Psoas muscle (tissue), 8 donors: ENCODE results near the gene LRRK1. TPM values are rescaled to one million over a fixed set of nuclear protein-coding genes. Genes with fewer than 3 reads are reported as not detected.

ENCODE experiments used
- ATAC-seq, 4 donors: fragments of 200-7000 bp; cut with Tn5 transposase; one replicate each; pipeline ENCODE4 v1.9.1; 2020; ENCODE audit warnings: moderate library complexity in 3 of 4, mild to moderate bottlenecking in 2 of 4
- DNase-seq, 2 donors: peaks; one replicate each; pipeline ENCODE4 v3.0.0-alpha.2; 2020
- H3K27ac ChIP-seq: fragments of 200-600 bp; one replicate; pipeline ENCODE4 v1.8.0; 2022
- H3K27me3 ChIP-seq, 3 donors: fragments of 200-600 bp in 1 of 3; one replicate each; pipeline versions ENCODE4 v1.6.1 to v1.8.0; 2013 to 2022; ENCODE audit warnings: low read length in 2 of 3, mild to moderate bottlenecking in 2 of 3, moderate library complexity in 1 of 3; ENCODE audit not compliant: insufficient read depth in 3 of 3
- H3K36me3 ChIP-seq, 2 donors: fragments of 200-600 bp in 1 of 2; one replicate each; pipeline versions ENCODE4 v1.6.1 to v1.8.0; 2013 to 2022; ENCODE audit warnings: low read depth in 1 of 2, mild to moderate bottlenecking in 1 of 2, moderate library complexity in 1 of 2; ENCODE audit not compliant: insufficient read depth in 1 of 2
- H3K4me1 ChIP-seq: fragments of 200-600 bp; one replicate; pipeline ENCODE4 v1.8.0; 2022
- H3K4me3 ChIP-seq: fragments of 200-600 bp; one replicate; pipeline ENCODE4 v1.8.0; 2022; ENCODE audit warnings: mild to moderate bottlenecking
- H3K9me3 ChIP-seq: fragments of 200-600 bp; one replicate; pipeline ENCODE4 v1.8.0; 2022
- CTCF ChIP-seq: fragments of 200-600 bp; IDR thresholded peaks from one replicate; pipeline ENCODE4 v1.8.0; 2022; ENCODE audit warnings: antibody characterized with exemption
- WGBS, 3 donors: extraction: QIAGEN DNeasy Blood & Tissue Kit; methylation state at CpG; one replicate each; pipeline versions ENCODE4 v1.1.6 to v1.1.7; 2013; 5-methylcytosine and 5-hydroxymethylcytosine counted together
- intact Hi-C, 2 donors: fragments of 100-400 bp; cut with DNase I; formaldehyde crosslinking; loops; one replicate each; pipeline versions ENCODE4 v1.11.0 to v1.14.2; 2022
- polyA plus RNA-seq, 3 donors: library from polyadenylated mRNA; stranded (reverse); fragments of 200-250 nt; gene quantifications; one replicate each; pipeline ENCODE4 v1.2.3, GENCODE V29; 2013
- total RNA-seq, 4 donors: library from RNA; stranded (reverse); fragmentation: NEBNext Ultra II Directional in 2 of 4; extraction: Animal tissue kit (Norgen Biotek cat#: 25700) in 2 of 4; gene quantifications; one replicate each; pipeline versions ENCODE4 v1.2.1 to v1.2.4, GENCODE V29; 2021 to 2023
- donor health status: healthy with polysubstance abuse.
- donor health status: DM: no; HTN: no; CAD: no; lungs with moderate emphysema.
- donor health status: Bipolar disorder and iron deficiency.
- donor health status: healthy.
- donor health status: DM: yes; HTN: yes; CAD: no.
- donor health status: DM: no; HTN: no; CAD: no.
- donor health status: DM: no; HTN: no; CAD: no.
- donor health status: DM: yes; HTN: yes; CAD: no.

The LRRK1 gene
- total and polyA plus RNA-seq, 7 donors: 0.91 to 7.6 (median 2.6) TPM

- ATAC-seq: no peak
- DNase-seq: peak in 1 of 2 donors; percentile 16
- WGBS, 3 donors: 91 to 94% (median 91%) methylated on average over 8 of the region's 8 CpGs
- H3K36me3 ChIP-seq: no peaks in the 10 kb centered on the region
- no peak for TF ChIP-seq CTCF
- H3K27ac ChIP-seq: no peak overlapping the region
- no peaks in the 10 kb centered on the region for H3K4me1 ChIP-seq
- H3K4me3 ChIP-seq: no peak overlapping the region
- intact Hi-C loops: no loop called here
- H3K9me3 ChIP-seq: no peaks in the 10 kb centered on the region
- H3K27me3 ChIP-seq: no peaks in the 10 kb centered on the region
Observed at GRCh38 chr15:101103598-101103997, 184.4 kb downstream of the LRRK1 start.

GRCh38 chr15:101104141-101104540, 185.0 kb downstream of the LRRK1 start:
- no peak overlapping the region for H3K4me3 ChIP-seq
- DNase-seq (peak in 1 of 2 donors; percentile 2), ATAC-seq (no peak)
- no peaks in the 10 kb centered on the region for H3K4me1 ChIP-seq
- 67 to 81% (median 70%) methylated on average over 9 of the region's 9 CpGs for WGBS, 3 donors
- intact Hi-C loops: no loop called here
- H3K36me3 ChIP-seq: no peaks in the 10 kb centered on the region
- H3K9me3 ChIP-seq: no peaks in the 10 kb centered on the region
- no peaks in the 10 kb centered on the region for H3K27me3 ChIP-seq
- no peak overlapping the region for H3K27ac ChIP-seq
- TF ChIP-seq CTCF: no peak

- DNase-seq (peak in 1 of 2 donors; percentile 37), ATAC-seq (peak in 3 of 4 donors; percentile 41 to 56 (median 47))
- 39 to 58% (median 45%) methylated on average over 7 of the region's 7 CpGs for WGBS, 3 donors
- H3K9me3 ChIP-seq: no peaks in the 10 kb centered on the region
- no peaks in the 10 kb centered on the region for H3K27me3 ChIP-seq
- no peak overlapping the region for H3K4me3 ChIP-seq
- H3K36me3 ChIP-seq: no peaks in the 10 kb centered on the region
- TF ChIP-seq CTCF: no peak
- H3K4me1 ChIP-seq: no peaks in the 10 kb centered on the region
- H3K27ac ChIP-seq: no peak overlapping the region
- intact Hi-C loops: no loop called here
Observed at GRCh38 chr15:101105059-101105891, 186.1 kb downstream of the LRRK1 start.

- Histone ChIP-seq H3K9me3 (no peaks in the 10 kb centered on the region), H3K4me3 (no peak overlapping the region), H3K27me3 (no peaks in the 10 kb centered on the region), H3K4me1 (no peaks in the 10 kb centered on the region), H3K36me3 (no peaks in the 10 kb centered on the region), H3K27ac (no peak overlapping the region)
- no peak for TF ChIP-seq CTCF
- ATAC-seq: no peak
- intact Hi-C loops: loop anchor here in 1 of 2 donors (1.0 kb wide), 1 partner anchor 39 kb away; no protein-coding TSS in a partner anchor
- DNase-seq: no peak
- 82 to 89% (median 88%) methylated on average over 7 of the region's 7 CpGs for WGBS, 3 donors
Observed at GRCh38 chr15:101107101-101107500, 187.9 kb downstream of the LRRK1 start.
